Limb (tissue), 2 donors: ENCODE data around the gene CCDC177.
A peak's percentile ranks its signal among the peaks of the same experiment; 100 is the strongest.

Source experiments
- DNase-seq, 2 donors: peaks; one replicate each; pipeline ENCODE4 v3.0.0-alpha.2; 2016; ENCODE audit errors: extremely low spot score in 2 of 2

CCDC177 gene

GRCh38 chr14:69569859-69570258 is 4.8 kb downstream of the CCDC177 start:
- DNase-seq: no peak

- no peak for DNase-seq
Observed at GRCh38 chr14:69567563-69567962, 7.1 kb downstream of the CCDC177 start.

- no peak for DNase-seq
Observed at GRCh38 chr14:69561893-69562292, 12.8 kb downstream of the CCDC177 start.

- no peak for DNase-seq
Observed at GRCh38 chr14:69560826-69561225, 13.8 kb downstream of the CCDC177 start.

- peak; percentile 43 to 76 for DNase-seq
Observed at GRCh38 chr14:69559581-69560011, 15.1 kb downstream of the CCDC177 start.

- no peak for DNase-seq
Observed at GRCh38 chr14:69558774-69559173, 15.9 kb downstream of the CCDC177 start.

GRCh38 chr14:69554500-69554899 is 20.2 kb downstream of the CCDC177 start:
- peak in 1 of 2 donors; percentile 45 for DNase-seq

- DNase-seq: no peak
Observed at GRCh38 chr14:69553252-69553651, 21.4 kb downstream of the CCDC177 start.

GRCh38 chr14:69551511-69551910 is 23.2 kb downstream of the CCDC177 start:
- DNase-seq: no peak

GRCh38 chr14:69548566-69548965 is 26.1 kb downstream of the CCDC177 start:
- no peak for DNase-seq

- DNase-seq: peak; percentile 23 to 84
Observed at GRCh38 chr14:69547701-69548348, 26.8 kb downstream of the CCDC177 start.

GRCh38 chr14:69543341-69544115 is 31.1 kb downstream of the CCDC177 start:
- peak; percentile 6 to 46 for DNase-seq

- no peak for DNase-seq
Observed at GRCh38 chr14:69542311-69542710, 32.4 kb downstream of the CCDC177 start.

GRCh38 chr14:69540654-69541335 is 33.9 kb downstream of the CCDC177 start:
- DNase-seq: no peak

GRCh38 chr14:69539631-69540410 is 34.9 kb downstream of the CCDC177 start:
- DNase-seq: no peak

- no peak for DNase-seq
Observed at GRCh38 chr14:69538766-69539165, 35.9 kb downstream of the CCDC177 start.

GRCh38 chr14:69537900-69538299 is 36.8 kb downstream of the CCDC177 start:
- no peak for DNase-seq

GRCh38 chr14:69536971-69537370 is 37.7 kb downstream of the CCDC177 start:
- DNase-seq: no peak

- DNase-seq: peak; percentile 14 to 66
Observed at GRCh38 chr14:69535230-69535848, 39.3 kb downstream of the CCDC177 start.

GRCh38 chr14:69532561-69533340 is 41.9 kb downstream of the CCDC177 start:
- DNase-seq: no peak
